ENCODE measurements around the gene SNCAIP. TPM values are rescaled to one million over a fixed set of nuclear protein-coding genes. Genes with fewer than 3 reads are reported as not detected.

SNCAIP gene
- total and polyA plus RNA-seq, 8 donors, result 0.45 to 10.6 (median 2.6) TPM; not detected in 1

DNA sequence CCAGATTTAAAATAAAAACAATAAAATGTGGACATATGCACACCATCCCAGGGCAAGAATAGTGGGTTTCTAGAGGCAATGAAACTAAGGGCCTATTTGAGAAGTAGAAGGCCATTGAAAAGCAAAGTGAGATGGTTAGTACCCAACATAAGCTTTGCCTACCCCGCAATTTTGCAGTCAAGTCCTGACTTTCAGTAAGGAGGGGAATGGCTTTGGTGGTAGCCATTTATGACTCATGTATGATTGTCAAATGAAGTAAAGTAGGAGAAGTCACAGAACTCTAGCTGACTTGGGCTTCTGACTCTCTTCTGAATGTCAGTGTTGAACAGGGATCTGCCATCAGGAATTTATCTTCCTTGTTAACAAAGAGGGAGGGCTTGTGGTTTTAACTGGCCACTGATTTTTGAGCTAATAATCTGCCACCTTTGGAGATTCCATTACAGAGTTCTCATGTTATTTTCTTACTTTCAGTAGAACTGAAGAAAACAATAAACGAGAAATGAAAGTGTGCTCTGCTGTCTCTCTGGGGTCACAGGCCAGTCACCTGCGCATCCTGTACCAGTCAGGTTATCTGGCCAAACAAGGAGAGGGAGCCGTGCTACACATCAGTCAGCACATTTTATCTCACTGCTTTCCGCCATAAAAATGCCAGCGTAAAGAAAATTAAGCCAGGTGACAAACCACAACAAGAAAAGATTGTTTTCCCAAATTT is 14.3 kb upstream of the SNCAIP start:
- no peak for DNase-seq
- H3K36me3 ChIP-seq, result no peaks in the 10 kb centered on the region
- WGBS, 5 donors, result 84 to 89% (median 88%) methylated on average over 6 of the region's 6 CpGs
- no peak for TF ChIP-seq EP300 (IDR thresholded peaks at IDR 0.05)
- no peak for TF ChIP-seq POLR2A (IDR thresholded peaks at IDR 0.05)
- H3K9me3 ChIP-seq, result no peaks in the 10 kb centered on the region
- intact Hi-C loops (cut with DNase I; ENCODE audit: low total_unique reads), result no loop called here
- no peak overlapping the region for H3K27ac ChIP-seq
- no peak overlapping the region for H3K4me3 ChIP-seq
- no peaks in the 10 kb centered on the region for H3K27me3 ChIP-seq
- peaks cover 0 to 4% (median 0%) of the 10 kb centered on the region in 4 donors for H3K4me1 ChIP-seq

DNA sequence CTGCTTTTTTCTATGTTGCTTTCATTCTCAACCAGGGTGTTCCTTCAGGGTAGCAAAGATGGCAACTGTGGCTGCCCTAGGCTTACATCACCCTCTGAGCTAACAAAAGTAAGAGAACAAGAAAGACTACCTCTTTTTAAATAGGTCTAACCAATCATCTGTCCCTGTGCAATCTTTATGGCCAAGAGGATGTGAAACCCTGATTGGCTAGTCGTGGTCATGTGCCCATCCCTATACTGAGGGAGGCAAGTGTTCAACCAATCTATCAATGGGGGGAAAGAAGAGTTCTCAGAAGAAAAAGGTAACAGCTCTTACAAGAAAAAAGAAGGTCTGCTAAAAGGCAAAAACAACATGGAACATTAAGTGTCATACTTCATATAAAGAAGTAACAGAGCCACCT is 11.7 kb upstream of the SNCAIP start:
- Histone ChIP-seq H3K27ac (no peak overlapping the region), H3K9me3 (no peaks in the 10 kb centered on the region), H3K27me3 (no peaks in the 10 kb centered on the region), H3K4me1 (peaks cover 0 to 4% (median 0%) of the 10 kb centered on the region in 4 donors), H3K4me3 (no peak overlapping the region), H3K36me3 (no peaks in the 10 kb centered on the region)
- DNase-seq, result no peak
- intact Hi-C loops (cut with DNase I; ENCODE audit: low total_unique reads), result no loop called here
- WGBS, 5 donors, result 74 to 87% (median 86%) methylated on average over 1 of the region's 1 CpG
- TF ChIP-seq, protein P1, sequence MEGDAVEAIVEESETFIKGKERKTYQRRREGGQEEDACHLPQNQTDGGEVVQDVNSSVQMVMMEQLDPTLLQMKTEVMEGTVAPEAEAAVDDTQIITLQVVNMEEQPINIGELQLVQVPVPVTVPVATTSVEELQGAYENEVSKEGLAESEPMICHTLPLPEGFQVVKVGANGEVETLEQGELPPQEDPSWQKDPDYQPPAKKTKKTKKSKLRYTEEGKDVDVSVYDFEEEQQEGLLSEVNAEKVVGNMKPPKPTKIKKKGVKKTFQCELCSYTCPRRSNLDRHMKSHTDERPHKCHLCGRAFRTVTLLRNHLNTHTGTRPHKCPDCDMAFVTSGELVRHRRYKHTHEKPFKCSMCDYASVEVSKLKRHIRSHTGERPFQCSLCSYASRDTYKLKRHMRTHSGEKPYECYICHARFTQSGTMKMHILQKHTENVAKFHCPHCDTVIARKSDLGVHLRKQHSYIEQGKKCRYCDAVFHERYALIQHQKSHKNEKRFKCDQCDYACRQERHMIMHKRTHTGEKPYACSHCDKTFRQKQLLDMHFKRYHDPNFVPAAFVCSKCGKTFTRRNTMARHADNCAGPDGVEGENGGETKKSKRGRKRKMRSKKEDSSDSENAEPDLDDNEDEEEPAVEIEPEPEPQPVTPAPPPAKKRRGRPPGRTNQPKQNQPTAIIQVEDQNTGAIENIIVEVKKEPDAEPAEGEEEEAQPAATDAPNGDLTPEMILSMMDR (IDR thresholded peaks at IDR 0.05), result no peak
- TF ChIP-seq EP300 (IDR thresholded peaks at IDR 0.05), result no peak
- TF ChIP-seq POLR2A (IDR thresholded peaks at IDR 0.05), result no peak
- TF ChIP-seq POLR2AphosphoS5 (IDR thresholded peaks at IDR 0.05), result no peak

DNA sequence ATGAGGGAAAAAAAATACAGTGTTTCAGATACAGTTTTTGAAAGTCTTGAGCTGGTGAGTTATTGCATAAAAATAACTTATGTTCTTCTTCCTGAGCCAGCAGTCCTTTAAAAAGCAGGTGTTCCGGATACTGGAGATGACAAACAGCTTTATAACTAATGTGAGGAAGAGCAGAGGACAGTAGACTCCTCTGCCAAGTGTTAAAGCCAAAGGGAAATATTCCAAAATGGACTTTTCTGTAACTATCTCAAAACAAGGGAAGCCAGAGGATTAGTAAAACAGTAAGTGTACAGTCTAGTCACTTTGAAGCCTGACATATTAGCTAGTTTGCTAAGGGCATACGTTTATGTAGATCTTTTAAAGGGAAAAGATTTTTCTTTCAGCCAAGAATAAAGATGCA is 11.0 kb upstream of the SNCAIP start:
- TF ChIP-seq POLR2A (IDR thresholded peaks at IDR 0.05) (no peak), EP300 (IDR thresholded peaks at IDR 0.05) (no peak), POLR2AphosphoS5 (IDR thresholded peaks at IDR 0.05) (no peak)
- TF ChIP-seq, protein P1 (IDR thresholded peaks at IDR 0.05), result no peak
- intact Hi-C loops (cut with DNase I; ENCODE audit: low total_unique reads), result no loop called here
- Histone ChIP-seq H3K36me3 (no peaks in the 10 kb centered on the region), H3K27me3 (no peaks in the 10 kb centered on the region), H3K4me3 (no peak overlapping the region), H3K4me1 (peaks cover 0 to 4% (median 0%) of the 10 kb centered on the region in 4 donors), H3K27ac (no peak overlapping the region), H3K9me3 (no peaks in the 10 kb centered on the region)
- WGBS, 5 donors, result 33 to 53% (median 46%) methylated on average over 2 of the region's 2 CpGs
- peak in 1 of 2 donors; percentile 70 for DNase-seq

DNA sequence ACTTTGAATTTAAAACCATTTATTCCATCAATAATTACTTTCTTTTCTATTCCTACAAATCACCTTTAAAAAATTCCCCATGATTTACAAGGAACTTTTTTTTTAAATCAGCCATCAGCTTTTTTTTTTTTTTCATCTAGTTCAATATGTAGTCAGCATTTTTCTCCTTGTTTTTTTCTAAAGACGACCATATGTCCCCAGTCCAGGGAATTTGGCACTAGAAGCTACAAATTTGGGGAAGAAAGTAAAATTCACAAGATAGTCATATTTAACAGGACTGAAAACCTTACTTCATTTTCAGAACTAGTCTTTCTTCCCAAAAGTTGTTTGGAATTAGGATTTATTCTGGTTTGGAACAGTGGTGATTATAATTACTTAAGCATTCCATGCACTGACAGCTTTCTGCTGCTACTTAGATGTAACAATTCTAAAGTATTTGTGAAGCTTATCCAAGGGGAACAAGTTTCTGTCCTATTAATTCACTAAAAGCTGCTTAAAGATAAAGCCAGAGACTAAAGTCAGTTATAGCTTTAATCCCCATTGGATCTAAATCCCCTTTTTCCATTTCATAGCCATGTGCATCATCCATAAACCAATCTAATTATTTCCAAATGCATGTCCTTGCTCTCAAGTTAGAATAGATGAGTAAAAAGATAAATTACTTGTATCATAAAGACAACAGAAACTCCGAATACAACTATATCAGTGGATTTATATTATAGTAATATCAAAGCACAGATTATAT is 7.4 kb upstream of the SNCAIP start:
- Histone ChIP-seq H3K4me3 (no peak overlapping the region), H3K27me3 (no peaks in the 10 kb centered on the region), H3K9me3 (no peaks in the 10 kb centered on the region), H3K4me1 (peaks cover 0 to 4% (median 0%) of the 10 kb centered on the region in 4 donors), H3K36me3 (no peaks in the 10 kb centered on the region), H3K27ac (no peak overlapping the region)
- intact Hi-C loops (cut with DNase I; ENCODE audit: low total_unique reads), result no loop called here
- DNase-seq, result peak in 1 of 2 donors; percentile 32
- TF ChIP-seq POLR2A (IDR thresholded peaks at IDR 0.05) (no peak), POLR2AphosphoS5 (IDR thresholded peaks at IDR 0.05) (no peak), EP300 (IDR thresholded peaks at IDR 0.05) (no peak)
- TF ChIP-seq, protein P1 (IDR thresholded peaks at IDR 0.05), result no peak
- 66 to 79% (median 70%) methylated on average over 2 of the region's 2 CpGs for WGBS, 5 donors

Measured in stomach (tissue), 9 donors.